Bronchial epithelial cell (primary cell): ENCODE data around the gene ASB1. TPM values are rescaled to one million over a fixed set of nuclear protein-coding genes. Genes with fewer than 3 reads are reported as not detected.
A peak's percentile ranks its signal among the peaks of the same experiment; 100 is the strongest.

ENCODE experiments used
- DNase-seq: peaks from one replicate; pipeline ENCODE4 v3.0.0-alpha.2; 2010; ENCODE audit warnings: low read depth
- FAIRE-seq: peaks from 2 replicates; lab custom pipeline; 2011; peaks lifted over from hg19 to GRCh38; lab: Jason Lieb, UNC
- H3K27me3 ChIP-seq: 2 replicates; pipeline ENCODE4 v1.5.1; 2011; ENCODE audit warnings: low read length; ENCODE audit not compliant: control insufficient read depth, insufficient read depth
- H3K36me3 ChIP-seq: 2 replicates; pipeline ENCODE4 v1.5.1; 2011; ENCODE audit warnings: low read length; ENCODE audit not compliant: control insufficient read depth, insufficient read depth
- H3K4me3 ChIP-seq: 2 replicates; pipeline ENCODE4 v1.5.1; 2011; ENCODE audit warnings: mild to moderate bottlenecking, low read depth, low read length, control low read depth
- total RNA-seq: library from RNA; depleted of rRNA; stranded (reverse); fragments of >200 nt; gene quantifications from 2 replicates; pipeline ENCODE4 v1.2.1, GENCODE V29; 2014
- TF ChIP-seq, protein P1 (sequence below): IDR thresholded peaks from 2 replicates; pipeline ENCODE4 v1.5.1; 2011; ENCODE audit warnings: mild to moderate bottlenecking, moderate library complexity, low read length, control low read depth, inconsistent platforms; ENCODE audit not compliant: insufficient read depth, severe bottlenecking

ASB1 gene
- total RNA-seq, 1 donor from 2014 or later, result 41.9 TPM

DNA sequence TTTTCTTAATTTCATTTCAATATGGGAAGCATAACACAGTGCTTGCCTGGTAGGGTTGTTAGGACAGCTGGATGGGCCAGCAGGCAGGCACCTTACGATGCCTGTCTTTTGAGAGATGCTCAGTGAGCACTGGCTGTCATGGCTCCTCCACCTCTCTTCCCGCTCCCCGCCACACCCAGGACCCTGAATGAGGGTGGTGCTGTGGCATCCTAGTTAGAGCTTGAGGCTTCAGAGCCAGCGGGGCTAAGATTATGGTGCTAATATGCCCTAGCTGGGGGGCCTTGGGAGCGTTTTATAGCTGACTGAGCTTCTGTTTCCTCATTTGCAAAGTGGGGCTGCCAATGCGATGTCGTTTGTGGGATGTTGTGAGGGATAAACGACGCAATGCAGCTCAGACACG is 37.7 kb downstream of the ASB1 start:
- H3K27me3 ChIP-seq, result no peaks in the 10 kb centered on the region
- TF ChIP-seq, protein P1, sequence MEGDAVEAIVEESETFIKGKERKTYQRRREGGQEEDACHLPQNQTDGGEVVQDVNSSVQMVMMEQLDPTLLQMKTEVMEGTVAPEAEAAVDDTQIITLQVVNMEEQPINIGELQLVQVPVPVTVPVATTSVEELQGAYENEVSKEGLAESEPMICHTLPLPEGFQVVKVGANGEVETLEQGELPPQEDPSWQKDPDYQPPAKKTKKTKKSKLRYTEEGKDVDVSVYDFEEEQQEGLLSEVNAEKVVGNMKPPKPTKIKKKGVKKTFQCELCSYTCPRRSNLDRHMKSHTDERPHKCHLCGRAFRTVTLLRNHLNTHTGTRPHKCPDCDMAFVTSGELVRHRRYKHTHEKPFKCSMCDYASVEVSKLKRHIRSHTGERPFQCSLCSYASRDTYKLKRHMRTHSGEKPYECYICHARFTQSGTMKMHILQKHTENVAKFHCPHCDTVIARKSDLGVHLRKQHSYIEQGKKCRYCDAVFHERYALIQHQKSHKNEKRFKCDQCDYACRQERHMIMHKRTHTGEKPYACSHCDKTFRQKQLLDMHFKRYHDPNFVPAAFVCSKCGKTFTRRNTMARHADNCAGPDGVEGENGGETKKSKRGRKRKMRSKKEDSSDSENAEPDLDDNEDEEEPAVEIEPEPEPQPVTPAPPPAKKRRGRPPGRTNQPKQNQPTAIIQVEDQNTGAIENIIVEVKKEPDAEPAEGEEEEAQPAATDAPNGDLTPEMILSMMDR, result no peak
- H3K4me3 ChIP-seq, result no peak overlapping the region
- H3K36me3 ChIP-seq, result no peaks in the 10 kb centered on the region
- FAIRE-seq (no peak), DNase-seq (no peak)

DNA sequence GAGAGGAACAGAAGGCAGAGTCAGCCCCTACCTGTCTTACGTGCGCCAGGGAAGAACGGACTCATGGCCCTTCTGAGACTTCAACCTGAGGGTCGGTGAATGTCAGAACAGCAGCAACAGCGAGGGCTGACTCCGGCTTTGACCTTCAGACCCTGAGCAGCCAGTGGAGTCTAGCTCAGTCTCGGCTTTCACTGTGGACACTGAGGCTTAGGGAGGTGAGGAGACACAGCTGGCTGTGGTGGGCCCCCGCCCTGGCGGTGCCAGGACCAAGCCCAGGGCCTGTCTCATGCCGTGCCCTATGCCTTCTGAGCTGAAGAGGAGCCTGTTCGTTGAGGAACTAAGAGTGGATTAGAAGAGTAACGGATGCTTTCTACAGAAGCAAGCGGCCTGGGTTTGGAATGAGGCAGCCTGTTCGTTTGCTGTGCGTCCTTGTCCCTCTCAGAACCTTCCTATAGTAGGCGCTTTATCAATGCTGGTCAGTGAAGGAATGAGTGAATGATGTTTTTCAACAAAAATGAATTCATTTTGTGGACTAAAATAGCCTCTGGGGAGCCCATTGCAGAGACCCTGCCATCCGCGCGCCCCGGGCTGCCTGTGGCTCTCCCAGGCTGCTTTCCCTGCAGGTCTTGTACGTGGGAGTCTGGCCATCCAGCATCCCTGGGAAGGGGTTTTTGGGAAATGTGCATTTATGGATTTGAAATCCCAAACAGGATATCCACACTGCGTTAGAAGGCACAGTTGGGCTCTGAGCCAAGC is 38.9 kb downstream of the ASB1 start:
- no peak for FAIRE-seq
- Histone ChIP-seq H3K36me3 (no peaks in the 10 kb centered on the region), H3K27me3 (no peaks in the 10 kb centered on the region), H3K4me3 (no peak overlapping the region)
- DNase-seq, result no peak
- TF ChIP-seq, protein P1, result no peak

GRCh38 chr2:238466243-238466756 is 39.6 kb downstream of the ASB1 start:
- TF ChIP-seq, protein P1, result no peak
- FAIRE-seq, result no peak

GRCh38 chr2:238467062-238467461 is 40.3 kb downstream of the ASB1 start:
- TF ChIP-seq, protein P1, result no peak
- Histone ChIP-seq H3K27me3 (no peaks in the 10 kb centered on the region), H3K4me3 (no peak overlapping the region), H3K36me3 (no peaks in the 10 kb centered on the region)
- FAIRE-seq (no peak), DNase-seq (no peak)

More at GRCh38 chr2:238466243-238466756, 39.6 kb downstream of the ASB1 start:
- no peak for DNase-seq
- Histone ChIP-seq H3K36me3 (no peaks in the 10 kb centered on the region), H3K4me3 (no peak overlapping the region), H3K27me3 (no peaks in the 10 kb centered on the region)

DNA sequence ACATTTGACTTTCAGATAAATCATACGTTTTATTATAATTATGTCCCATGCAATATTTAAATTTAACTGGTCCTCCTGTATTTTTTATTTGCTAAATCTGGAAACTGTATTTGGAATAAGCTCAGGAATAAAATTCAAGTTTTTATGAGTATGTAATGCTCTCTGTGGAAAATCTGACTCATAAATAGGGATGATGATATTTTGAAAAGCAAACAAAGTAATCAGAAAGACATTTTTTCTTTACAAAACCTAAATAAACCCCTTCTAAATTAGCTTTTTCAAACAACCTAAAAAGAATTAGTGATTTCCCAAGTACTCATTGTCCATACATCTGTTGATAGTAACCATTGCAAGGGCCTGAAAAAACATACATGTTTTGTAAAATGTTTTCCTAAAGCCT is 41.1 kb downstream of the ASB1 start:
- FAIRE-seq, result no peak

More for the DNA sequence above, 41.1 kb downstream of the ASB1 start:
- H3K4me3 ChIP-seq, result no peak overlapping the region
- TF ChIP-seq, protein P1, result no peak
- H3K36me3 ChIP-seq, result no peaks in the 10 kb centered on the region
- H3K27me3 ChIP-seq, result no peaks in the 10 kb centered on the region
- peak; percentile 10 for DNase-seq
